GM19238 (cell line): ENCODE data around the gene RNF208.
A peak's percentile ranks its signal among the peaks of the same experiment; 100 is the strongest.
"Not testable (repeated sequence)": the region's sequence is repeated elsewhere in the genome, so short reads cannot be mapped to it uniquely, and the experiment has no call there.

Experiments
- DNase-seq: peaks from one replicate; pipeline ENCODE4 v3.0.0; 2011; ENCODE audit warnings: low spot score; ENCODE audit not compliant: insufficient read length

RNF208 gene

GRCh38 chr9:137222190-137223077, at the start of gene RNF208:
TSS of gene RNF208 (minus strand) at chr9:137222240. CDS start at chr9:137221212, 1,028 bp downstream.
- DNase-seq, result no peak

GRCh38 chr9:137271696-137272076, 49.6 kb upstream of the RNF208 start:
- DNase-seq, result no peak

GRCh38 chr9:137270929-137271695, 49.1 kb upstream of the RNF208 start:
- DNase-seq, result no peak

GRCh38 chr9:137269231-137269772, 47.3 kb upstream of the RNF208 start:
- DNase-seq, result no peak

GRCh38 chr9:137268538-137269201, 46.6 kb upstream of the RNF208 start:
- no peak for DNase-seq

GRCh38 chr9:137267933-137268355, 45.9 kb upstream of the RNF208 start:
- no peak for DNase-seq

- no peak for DNase-seq
These were observed 44.8 kb upstream of the RNF208 start for GRCh38 chr9:137266585-137267453.

GRCh38 chr9:137266162-137266527, 44.1 kb upstream of the RNF208 start:
- DNase-seq, result no peak

GRCh38 chr9:137265496-137266161, 43.6 kb upstream of the RNF208 start:
- DNase-seq, result no peak

- no peak for DNase-seq
These were observed 42.0 kb upstream of the RNF208 start for GRCh38 chr9:137264067-137264466.

- no peak for DNase-seq
These were observed 41.5 kb upstream of the RNF208 start for GRCh38 chr9:137263506-137263905.

- DNase-seq, result no peak
These were observed 40.9 kb upstream of the RNF208 start for GRCh38 chr9:137262909-137263285.

- DNase-seq, result not testable (repeated sequence)
These were observed 40.3 kb upstream of the RNF208 start for GRCh38 chr9:137262173-137262908.

- DNase-seq, result no peak
These were observed 34.8 kb upstream of the RNF208 start for GRCh38 chr9:137256856-137257255.

- no peak for DNase-seq
These were observed 34.3 kb upstream of the RNF208 start for GRCh38 chr9:137256362-137256761.

- no peak for DNase-seq
These were observed 33.5 kb upstream of the RNF208 start for GRCh38 chr9:137255448-137256114.

- DNase-seq, result peak; percentile 100
These were observed 32.8 kb upstream of the RNF208 start, which contains the start of gene NELFB for GRCh38 chr9:137254624-137255447. TSS of gene NELFB (plus strand) at chr9:137255327.
